Measurements from ENCODE around the gene TMEM184A.

The TMEM184A gene

DNA sequence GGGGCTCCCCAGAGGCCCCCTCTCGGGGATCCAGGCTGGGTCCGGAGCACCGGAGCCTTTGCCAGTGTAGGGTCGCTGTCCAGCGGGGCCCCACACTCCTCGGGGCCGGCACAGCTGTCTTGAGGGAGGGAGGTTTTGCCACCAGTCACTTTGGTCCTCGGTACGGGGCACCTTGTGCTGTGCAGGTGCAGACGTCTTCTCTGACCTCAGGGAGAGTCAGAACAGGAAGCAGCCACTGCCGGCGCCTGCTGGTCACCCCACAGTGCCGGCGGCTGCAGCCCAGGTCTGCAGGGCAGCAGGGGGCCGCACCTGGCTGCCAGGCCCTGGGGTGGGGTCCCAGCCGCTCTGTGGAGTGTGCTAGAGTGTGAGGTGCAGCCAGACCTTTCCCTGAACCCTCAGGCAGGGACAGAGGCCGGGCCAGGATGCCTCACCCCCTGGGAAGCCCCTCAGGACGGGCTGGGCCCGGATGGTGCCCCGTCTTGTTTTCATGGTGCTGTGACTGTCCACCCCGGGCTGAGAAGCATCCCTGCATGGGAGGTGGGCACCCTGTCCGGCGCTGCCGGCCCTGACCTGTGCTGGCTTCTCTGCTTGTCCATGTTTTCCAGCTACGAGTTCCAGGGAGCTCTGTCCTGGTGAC is 17.3 kb downstream of the TMEM184A start:
- no peak for DNase-seq

- no peak for DNase-seq
These were observed 18.2 kb downstream of the TMEM184A start for GRCh38 chr7:1537535-1538412.

- no peak for DNase-seq
These were observed 19.1 kb downstream of the TMEM184A start for GRCh38 chr7:1536743-1537534.

GRCh38 chr7:1536455-1536742 is 19.6 kb downstream of the TMEM184A start:
- DNase-seq: no peak

- peak; percentile 69 to 81 (median 72) for DNase-seq
These were observed 20.1 kb downstream of the TMEM184A start for GRCh38 chr7:1535701-1536454.

GRCh38 chr7:1535100-1535458 is 20.9 kb downstream of the TMEM184A start:
- DNase-seq: no peak

DNA sequence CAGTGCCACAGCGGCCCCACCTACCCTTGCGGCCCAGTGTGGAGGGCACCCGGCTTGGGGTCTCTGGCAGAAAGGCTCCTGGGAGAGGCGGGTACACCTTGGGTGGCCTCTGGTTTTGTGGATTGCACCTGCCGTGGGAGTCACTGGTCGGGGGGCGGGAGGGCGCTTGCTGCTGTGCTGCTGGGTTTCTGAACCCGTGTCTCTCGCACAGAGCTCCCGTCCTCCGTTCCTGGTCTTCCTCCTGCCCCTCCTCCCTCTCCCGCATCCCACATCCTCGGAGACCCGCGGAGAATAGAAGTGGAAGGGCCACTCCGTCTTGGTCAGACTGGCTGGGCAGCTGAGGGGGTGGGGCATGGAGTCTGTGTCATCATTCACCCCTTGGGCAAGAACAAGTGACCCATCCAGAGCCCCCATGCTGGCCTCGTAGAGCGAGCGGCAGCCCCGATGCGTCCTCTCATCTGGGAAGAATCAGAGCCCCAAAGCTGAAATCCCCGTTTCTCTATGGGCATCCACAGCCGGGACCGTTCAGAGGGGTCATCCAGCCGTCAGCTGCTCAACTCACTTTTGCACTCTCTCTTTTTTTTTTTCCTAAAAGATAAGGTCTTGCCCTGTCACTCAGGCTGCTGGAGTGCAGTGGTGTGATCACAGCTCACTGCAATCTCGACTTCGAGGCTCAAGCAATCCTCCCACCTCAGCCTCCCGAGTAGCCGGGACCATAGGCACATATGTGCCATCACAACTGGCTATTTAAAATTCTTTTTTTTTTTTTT is 21.5 kb downstream of the TMEM184A start:
- DNase-seq: no peak

DNA sequence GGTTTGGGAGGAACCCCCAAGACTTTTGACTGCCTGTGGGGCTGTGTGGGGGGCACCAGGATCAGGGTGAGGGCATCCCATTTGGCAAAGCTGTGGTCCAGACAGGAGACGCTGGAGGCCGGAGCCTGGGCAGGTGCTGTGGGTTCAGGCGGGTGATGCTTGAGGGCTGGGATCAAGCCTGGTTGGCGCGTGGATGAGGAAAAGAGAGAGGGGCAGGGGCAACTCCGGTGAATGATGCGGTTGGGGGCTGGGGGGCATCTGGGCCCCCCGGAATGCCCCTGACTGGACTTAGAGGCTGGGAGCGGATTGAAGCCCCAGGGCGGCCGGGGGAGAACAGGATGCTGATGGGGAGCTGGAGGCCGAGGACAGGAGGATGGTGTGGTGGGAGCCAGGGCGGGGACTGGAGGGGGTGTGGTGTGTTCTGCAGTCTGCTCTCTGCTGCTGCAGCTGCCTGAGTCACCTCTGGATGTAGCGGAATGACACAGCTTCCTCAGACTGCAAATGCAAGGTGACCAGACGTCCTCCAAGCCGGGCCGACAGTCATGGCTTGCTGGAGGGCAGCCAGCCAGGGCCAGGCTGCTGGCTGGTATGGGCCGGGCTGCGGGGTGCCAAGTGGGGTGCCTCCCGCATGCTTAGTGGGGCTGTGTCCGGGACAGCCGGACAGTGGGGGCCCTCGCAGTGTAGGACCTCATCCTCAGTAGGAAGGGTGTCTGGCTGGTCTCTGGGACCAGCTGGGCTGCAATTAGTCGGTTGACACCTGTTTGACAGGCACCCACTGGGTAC is 22.3 kb downstream of the TMEM184A start:
- peak; percentile 79 to 85 (median 81) for DNase-seq

DNA sequence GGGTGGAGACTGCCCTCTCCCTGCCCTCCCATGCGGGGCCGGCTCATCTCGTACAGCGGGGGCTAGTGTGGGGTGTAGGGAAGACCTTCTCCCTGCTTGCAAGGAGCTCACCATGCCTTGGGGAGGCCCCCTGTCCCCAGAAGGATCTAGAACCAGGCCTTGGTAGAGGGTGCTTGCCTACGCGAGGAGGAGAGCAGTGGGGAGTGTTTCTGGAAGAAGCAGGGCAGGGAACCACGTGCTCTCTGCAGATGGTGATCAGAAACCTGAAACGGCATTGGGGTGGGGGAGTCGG is 22.8 kb downstream of the TMEM184A start:
- DNase-seq: no peak

- DNase-seq: peak; percentile 91 to 95 (median 93)
These were observed 23.4 kb downstream of the TMEM184A start for GRCh38 chr7:1532456-1533254.

DNA sequence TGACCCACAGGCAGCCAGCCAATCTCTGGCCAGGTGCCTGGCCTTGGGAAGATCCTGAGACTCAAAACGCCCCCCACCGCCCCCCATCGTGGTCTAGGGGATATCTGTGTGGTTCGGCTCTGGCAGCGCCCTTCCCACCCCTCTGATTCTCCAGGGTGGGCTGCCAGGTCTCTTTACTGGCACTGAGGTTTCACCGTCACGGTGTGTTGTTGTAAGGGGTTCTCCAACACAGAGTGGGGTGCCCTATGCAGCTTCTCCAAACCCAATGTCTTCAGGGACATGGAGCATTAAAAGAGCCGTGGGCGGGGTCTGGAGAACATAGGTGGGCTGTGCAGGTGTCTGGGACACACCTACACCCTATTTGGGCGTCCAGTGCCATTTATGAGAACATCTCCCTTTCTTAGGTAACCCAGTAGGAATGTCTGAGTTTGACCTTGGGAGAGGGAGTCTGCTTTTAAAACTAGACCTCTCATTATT is 24.0 kb downstream of the TMEM184A start:
- DNase-seq: no peak

- peak; percentile 43 to 59 (median 48) for DNase-seq
These were observed 24.6 kb downstream of the TMEM184A start for GRCh38 chr7:1531263-1531978.

DNA sequence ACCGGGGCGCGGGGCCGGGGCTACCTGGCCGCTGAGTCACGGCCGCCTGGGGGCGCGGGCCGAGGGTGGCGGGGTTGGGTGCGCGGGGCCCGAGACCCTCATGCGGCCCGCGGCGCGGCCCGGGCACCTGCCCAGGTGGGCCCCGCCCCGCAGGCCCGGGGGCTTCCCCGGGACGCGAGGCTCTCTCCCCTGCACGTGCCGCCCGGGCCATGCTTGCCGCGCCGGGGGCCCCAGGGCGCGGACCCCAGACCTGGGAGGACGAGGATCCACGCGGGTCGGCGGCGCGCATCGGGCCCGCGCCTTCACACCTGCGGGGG is 25.1 kb downstream of the TMEM184A start:
- no peak for DNase-seq

DNA sequence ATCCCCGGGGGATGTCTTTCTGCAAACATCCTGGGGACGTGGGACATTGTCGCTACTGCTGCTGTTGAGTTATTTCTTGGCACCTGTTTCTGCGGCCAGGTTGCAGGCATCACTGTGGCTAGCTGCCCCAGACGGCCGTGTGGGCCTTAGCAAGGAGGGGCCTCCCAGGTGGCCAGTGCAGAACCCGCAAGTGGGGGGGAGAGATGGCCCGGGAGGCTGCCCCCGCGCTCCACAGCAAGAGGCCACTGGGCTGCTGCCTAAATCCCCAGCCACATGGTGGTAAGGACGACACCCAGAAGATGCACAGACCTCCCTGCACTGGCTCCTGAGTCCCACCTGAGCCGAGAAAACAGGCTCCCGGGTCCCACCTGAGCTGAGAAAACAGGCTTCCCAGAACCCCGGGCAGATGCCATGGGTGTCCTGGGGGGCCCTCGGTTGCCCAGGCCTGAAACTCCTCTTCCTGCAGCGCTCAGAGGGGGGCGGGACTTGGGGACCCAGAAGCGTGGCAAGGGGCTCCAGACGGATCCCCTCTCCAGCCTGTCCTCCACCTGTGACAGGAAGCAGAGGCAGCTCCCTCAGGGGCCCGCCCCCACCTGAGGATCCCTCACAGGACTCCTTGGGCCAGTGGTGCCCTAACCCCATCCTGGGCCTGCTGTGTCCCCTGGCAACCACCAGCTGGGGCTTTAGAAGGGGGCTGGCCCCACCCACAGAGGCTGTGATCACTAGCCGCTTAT is 26.5 kb downstream of the TMEM184A start:
- DNase-seq: no peak

DNA sequence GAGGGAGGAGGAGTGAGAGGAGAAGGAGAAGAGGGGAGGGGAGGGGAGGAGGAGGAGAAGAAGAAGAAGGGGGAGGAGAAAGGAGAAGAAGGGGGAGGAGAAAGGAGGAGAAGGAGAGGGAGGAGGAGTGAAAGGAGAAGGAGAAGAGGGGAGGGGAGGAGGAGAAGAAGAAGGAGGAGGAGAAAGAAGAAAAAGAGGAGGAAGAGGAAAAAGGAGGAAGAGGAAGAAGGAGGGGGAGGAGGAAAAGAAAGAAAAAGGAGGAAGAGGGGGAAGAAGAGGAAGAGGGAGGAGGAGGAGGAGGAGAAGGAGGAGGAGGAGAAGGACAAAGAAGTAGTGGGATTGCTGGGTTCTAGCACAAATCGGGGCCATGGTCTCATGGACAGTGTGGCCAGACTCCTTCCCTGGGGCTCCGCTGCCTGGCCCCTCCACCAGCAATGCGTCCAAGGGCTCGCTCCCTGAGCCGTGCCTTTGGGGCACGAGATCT is 29.7 kb downstream of the TMEM184A start:
- no peak for DNase-seq

DNA sequence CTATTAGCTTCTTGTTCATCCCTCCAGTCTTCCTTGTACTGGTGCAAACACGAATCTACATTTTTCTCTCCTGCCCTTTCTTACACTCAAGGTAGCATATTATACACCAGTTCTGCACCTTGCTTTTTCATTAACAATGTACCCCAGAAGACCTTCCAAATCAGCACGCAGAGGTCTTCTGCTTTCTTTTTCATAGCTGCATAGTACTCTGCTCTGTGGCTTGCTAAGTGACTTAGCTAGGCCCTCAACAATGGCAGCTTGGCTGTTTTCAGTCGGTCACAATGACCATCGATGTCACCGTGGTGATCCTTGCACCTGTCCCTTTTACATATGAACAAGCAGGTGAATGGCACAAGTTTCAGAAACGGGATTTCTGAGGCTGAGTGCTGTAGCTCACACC is 30.6 kb downstream of the TMEM184A start:
- no peak for DNase-seq

- DNase-seq: no peak
These were observed 32.2 kb downstream of the TMEM184A start for GRCh38 chr7:1523844-1524243.

GRCh38 chr7:1523208-1523607 is 32.8 kb downstream of the TMEM184A start:
- no peak for DNase-seq

GRCh38 chr7:1521456-1521855 is 34.5 kb downstream of the TMEM184A start:
- DNase-seq: peak; percentile 66 to 73 (median 73)
